ENCODE measurements around the gene ORM2.
"Not testable (repeated sequence)": the region's sequence is repeated elsewhere in the genome, so short reads cannot be mapped to it uniquely, and the experiment has no call there.

Gene ORM2

DNA sequence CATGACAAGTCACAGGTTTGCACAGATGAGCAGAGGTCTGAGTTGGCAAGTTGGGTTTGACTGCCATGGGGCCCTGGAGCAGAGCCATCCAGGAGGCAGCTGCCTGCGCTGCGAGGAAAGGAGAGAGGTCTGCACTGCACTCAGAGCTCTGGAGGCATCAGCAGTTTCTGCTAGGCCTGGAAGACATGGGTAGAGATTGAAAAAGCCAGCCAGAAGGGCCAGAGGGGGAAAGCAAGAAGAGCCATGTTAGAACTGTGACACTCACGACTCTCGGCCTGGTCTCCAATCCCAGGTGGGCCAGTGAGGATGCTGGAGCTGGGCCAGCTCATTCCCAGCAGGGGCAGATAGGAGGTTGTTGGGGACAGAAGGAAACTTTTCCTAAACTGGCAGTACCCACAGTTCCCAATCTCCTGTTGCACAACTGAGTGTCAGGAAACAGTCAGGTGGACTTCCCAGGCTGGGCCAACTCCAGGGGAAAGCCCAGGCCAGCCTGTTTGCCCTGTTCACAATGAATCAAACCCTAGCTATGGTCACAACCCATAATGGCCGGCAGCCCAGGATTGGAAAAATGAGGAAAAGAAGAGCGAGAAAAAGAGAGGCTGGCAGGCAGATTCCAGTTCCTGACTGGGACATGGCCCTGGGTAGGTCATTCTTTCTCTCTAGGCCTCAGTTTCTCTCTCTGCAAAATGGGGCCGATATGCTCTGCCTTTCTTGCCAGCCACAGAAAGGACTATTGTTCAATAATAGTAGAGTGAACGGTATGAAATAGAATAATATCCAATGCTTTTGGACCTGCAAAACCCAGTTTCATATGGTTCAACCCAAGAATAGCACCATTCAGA lies 14.6 kb upstream of the ORM2 start:
- DNase-seq: no peak

DNA sequence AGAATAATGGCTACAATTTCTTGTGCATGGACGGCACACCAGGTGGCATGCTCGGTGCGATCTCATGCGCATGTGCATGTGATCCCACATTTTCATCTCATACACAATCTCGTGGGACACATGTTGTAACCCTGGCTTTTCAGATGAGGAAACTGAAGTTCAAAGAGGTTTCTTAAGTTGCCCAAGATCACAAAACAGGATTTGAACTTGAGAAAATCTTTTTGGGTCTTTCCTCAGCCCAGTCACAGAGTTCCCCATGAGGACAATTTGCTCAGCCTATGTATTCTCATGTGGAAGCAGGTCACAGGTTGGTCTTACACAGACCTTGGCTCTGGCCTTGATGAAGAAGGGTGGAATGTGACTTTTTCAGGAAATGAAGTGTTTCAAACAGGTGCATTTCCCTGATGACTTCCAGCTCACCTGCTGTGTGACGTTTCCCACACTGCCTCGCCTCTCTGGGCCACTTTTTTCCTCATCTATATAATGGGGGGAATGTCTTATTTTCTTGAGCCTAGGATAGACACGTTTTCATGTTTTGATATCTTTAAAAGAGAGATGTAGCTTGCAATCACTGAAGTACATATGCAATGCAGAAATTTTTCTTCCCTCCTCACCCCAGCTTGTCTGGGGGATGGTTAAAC lies 13.8 kb upstream of the ORM2 start:
- no peak for DNase-seq

DNA sequence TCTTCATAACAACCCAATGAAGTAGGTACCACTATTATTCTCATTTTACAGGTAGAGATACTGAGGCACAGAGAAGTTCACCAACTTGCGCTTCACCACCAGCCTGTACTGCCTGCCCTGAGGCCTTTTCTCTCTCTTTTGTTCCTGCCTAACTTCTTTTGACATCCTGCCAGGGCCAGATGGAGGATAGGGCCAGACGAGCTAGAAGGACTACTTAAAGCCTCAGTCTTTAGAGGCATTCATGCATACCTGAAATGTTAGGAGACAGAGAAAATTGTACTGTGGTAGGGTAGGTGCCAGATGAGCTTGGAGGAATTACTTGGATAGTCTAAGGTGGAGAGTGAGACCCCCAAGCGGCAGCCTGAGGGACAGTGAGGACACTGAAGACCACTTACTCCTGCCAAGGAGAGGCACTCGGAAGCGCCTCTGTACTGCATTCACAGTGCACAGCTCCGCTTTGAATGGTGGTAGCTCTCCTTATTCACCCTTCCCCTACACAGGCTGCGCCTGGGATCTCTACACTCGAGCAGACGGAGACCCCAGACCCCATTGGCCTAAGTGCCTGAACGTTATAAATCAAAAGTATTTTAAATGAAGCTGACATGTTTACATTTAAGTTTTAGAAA lies 13.0 kb upstream of the ORM2 start:
- DNase-seq: no peak

DNA sequence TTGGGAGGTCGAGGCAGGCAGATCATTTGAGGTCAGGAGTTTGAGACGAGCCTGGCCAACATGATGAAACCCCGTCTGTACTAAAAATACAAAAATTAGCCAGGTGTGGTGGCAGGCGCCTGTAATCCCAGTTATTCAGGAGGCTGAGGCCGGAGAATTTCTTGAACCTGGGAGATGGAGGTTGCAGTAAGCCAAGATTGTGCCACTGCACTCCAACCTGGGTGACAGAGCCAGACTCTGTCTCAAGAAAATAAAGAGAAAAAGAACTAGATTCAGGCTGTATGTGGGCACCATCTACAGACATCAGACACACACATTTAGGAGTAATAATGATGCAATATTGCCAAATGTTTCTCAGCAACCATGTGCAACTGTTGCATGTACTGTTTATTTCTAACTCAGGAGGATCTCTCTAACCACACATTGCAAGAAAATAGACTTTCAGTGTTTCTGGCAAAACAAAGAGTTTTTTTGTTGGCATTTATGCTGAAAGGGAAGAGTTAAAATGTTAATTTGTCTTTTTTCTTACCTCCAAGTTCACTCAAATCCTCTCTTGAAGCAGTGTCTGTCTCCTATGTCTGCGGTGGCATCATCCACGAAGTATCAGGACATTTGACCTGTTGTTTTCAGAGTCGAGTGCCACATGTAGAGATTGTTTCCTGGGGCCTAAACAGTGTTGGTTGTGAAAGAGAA lies 11.9 kb upstream of the ORM2 start:
- DNase-seq: no peak

DNA sequence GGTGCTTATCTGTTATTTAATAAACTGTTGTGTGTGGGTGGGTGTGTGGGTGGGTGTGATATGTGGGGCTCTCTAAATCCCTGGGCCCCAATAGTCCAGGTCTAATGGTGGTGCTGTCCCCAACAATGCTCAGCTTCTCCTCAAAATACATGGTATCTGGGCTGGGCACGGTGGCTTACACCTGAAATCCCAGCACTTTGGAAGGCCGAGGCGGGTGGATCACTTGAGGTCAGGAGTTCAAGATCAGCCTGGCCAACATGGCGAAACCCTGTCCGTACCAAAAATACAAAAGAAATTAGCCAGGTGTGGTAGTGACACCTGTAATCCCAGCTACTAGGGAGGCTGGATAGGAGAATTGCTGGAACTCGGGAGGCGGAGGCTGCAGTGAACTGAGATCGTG lies 11.3 kb upstream of the ORM2 start:
- DNase-seq: no peak

DNA sequence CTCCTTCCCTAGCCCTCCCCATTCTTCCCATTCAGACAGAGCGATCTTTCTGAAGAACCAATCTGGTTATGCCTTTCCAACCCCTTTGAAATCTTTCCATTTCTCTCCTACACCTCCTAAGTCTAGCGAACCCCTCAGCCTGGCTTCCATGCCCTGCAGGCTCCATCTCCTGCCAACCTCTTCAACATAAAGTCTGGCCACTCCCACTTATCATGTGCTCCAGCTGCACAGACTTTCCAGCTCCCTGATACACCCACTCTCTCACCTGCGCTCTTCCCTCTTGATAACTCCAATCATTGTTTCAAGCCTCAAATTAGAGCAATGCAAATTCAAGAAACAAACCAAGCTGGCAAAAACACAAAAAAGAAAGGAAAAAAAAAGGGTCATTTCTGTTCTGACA lies 10.5 kb upstream of the ORM2 start:
- DNase-seq: no peak

DNA sequence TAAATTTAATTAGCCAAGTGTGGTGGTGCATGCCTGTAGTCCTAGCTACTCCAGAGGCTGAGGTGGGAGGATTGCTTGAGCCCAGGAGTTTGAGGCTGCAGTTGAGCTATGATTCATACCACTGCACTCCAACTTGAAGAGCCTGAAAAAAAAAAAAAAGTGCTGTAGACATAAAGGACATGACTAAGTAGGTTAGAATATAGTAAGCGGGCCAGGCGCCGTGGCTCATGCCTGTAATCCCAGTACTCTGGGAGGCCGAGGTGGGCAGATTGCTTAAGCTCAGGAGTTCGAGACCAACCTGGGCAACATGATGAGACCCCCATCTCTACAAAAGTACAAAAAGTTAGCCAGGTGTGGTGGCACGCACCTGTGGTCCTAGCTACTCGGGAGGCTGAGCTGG lies 9.0 kb upstream of the ORM2 start:
- DNase-seq: not testable (repeated sequence)

DNA sequence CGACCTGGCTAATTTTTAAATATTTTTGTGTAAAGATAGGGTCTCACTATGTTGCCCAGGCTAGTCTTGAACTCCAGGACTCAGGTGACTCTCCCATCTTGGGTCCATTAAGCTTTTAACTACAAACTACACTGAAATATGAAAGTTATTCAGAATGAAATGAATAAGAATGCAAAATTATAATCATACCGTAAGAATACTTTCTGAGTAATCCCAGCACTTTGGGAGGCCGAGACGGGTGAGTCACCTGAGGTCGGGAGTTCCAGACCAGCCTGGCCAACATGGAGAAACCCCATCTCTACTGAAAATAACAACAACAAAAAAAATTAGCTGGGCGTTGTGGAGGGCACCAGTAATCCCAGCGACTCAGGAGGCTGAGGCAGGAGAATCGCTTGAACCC lies 7.9 kb upstream of the ORM2 start:
- no peak for DNase-seq

DNA sequence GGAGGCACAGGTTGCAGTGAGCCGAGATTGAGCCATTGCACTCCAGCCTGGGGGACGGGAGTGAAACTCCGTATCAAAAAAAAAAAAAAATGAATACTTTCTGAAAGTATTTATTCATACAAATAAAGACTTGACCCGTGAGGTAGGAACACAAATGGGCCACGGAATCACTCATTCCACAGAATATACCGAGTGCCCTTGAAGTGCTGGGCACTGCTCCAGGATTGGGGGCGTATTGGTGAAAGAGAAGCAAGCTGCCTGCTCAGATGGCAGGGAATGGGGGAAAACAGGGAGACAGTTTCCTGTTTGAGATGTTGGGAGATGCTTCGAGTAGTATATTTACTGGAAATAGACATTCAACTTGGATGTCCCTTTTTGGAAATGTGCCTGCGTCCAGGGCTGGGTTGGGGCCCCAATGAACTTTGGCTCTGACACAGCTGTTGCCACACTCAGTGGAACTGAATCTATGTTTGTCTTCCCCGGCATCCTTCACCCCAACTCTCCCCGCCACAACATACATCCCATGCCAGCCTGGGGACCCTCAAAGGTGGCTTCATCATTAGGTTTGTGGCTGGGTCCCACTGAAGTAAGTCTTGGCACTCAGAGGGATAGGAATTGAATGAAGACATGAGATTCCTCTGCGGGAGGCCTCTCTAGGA lies 7.4 kb upstream of the ORM2 start:
- not testable (repeated sequence) for DNase-seq

DNA sequence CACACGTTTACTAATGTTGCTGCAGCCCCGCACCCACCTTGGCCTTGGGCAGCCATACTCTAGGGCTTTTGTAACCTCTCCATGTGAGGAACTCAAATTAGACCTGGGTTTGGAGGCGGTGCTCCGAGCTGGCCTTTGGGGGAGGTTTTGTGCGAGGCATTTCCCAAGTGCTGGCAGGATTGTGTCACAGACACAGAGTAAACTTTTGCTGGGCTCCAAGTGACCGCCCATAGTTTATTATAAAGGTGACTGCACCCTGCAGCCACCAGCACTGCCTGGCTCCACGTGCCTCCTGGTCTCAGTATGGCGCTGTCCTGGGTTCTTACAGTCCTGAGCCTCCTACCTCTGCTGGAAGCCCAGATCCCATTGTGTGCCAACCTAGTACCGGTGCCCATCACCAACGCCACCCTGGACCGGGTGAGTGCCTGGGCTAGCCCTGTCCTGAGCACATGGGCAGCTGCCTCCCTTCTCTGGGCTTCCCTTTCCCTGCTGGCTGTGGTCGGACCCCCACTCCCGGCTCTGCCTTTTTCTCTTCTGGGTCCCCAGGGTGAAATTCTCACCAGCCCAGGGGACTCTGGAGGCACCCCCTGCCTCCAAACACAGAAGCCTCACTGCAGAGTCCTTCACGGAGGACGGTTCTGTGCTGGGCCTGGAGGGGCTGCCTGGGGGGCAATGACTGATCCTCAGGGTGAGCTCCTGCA lies 6.7 kb upstream of the ORM2 start, which contains the start of gene ORM1:
Gene ORM1 (plus strand): TSS at position 268 of the 701 bp plus-strand sequence. CDS start 36 bp downstream, at position 304.
- DNase-seq: not testable (repeated sequence)

DNA sequence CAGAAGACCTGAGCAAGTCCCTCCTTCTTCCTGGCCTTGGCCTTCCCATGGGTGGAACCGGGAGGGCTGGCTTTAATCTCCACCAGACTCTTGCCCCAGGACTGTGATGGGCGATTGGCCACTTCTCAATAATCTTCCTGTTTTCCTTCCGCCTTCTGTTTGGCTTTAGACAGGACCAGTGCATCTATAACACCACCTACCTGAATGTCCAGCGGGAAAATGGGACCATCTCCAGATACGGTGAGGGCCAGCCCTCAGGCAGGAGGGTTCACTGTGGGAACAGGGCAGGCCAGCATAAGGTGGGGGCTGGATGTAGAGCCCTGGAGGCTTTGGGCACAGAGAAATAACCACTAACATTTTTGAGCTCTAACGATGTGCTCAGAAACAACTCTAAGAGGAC lies 5.8 kb upstream of the ORM2 start:
- DNase-seq: not testable (repeated sequence)

DNA sequence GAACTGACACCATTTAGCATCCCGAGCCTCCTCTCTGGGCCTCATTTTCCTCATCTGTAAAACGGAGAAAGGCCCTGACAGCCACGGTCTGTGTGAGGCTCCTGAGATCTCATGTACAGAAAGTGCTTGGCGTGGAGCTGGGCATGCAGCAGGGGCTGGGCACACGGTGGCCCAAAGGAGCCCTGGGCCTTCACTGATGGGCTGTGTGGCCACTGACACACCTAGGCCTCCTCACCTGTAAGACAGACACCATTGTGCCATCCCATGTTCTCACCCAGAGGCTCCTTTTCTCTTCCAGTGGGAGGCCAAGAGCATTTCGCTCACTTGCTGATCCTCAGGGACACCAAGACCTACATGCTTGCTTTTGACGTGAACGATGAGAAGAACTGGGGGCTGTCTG lies 5.2 kb upstream of the ORM2 start:
- no peak for DNase-seq

DNA sequence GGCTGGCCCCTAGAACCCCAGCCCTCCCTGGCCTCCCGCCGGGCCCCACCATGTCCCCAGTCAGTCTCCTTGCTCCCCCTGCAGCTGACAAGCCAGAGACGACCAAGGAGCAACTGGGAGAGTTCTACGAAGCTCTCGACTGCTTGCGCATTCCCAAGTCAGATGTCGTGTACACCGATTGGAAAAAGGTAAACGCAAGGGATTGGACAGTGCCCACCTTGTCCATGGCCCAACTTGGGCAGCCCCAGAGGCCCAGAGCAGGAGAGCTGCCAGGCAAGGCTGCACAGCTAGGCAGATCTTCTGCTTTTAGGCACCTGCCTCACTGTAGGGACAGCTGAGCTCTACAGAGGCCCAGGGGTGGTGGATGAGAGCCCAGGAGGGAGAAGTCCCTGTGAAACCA lies 4.7 kb upstream of the ORM2 start:
- DNase-seq: not testable (repeated sequence)

DNA sequence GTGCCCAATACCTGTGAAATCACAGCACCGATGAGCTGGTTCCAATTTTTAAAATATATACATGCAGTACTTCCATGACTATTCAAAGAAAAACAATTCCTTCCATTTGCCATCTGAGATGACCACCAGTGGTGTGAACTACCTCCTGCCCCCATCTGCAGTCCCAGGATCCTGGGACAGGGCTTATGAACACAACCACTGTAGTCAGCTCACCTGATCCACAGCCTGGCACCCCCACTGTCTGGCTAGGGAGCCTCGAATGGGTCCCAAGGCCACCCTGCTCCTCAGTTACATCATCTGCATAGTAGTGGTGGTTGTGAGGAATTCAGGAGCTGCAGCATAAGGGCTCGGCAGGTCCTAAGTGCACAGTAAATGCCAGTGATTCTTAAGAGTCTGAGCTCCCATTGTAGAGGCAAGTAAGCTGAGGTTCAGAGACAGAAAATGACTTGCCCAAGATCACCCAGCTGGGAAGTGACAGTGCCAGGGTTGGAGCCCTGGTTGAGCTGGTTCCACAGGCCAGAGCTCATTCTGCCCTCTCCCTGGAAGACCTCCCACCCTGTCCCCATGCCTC lies 3.9 kb upstream of the ORM2 start:
- not testable (repeated sequence) for DNase-seq

DNA sequence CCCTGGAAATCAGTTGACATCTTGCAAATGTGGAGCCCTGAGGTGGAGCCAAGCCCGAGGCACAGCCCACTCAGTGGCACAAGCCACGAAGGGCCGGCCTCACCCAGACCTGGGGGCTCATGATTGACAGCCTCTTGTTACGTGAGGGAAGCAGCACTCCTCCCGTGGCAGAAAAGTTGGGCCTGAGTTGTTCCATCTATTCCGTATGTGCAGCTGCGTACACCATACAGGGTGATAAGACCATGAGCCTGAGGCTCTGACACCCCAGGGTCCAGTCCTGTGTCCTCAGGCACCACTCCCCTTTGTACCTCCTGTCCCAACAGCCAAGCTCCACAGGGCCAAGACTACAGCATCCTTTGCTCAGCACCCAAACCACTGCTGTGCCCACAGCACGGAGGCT lies 1.9 kb upstream of the ORM2 start:
- no peak for DNase-seq

DNA sequence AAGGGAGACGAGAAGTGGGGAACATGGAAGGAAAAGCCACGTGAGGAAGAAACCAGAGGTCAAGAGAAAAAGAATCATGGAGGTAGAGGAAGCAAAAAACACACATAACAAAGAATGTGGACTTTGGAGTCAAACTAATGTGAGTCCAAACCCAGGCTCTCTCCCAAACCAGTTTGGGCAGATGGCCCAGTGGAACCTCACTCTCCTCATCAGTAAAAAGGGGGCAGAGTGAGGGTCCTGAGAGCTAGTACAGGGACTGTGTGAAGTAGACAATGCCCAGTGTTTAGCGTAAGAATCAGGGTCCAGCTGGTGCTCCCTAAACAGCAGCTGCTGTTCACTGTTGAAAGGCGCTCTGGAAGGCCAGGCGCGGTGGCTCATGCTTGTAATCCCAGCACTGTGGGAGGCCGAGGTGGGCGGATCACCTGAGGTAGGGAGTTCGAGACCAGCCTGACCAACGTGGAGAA lies 1.3 kb upstream of the ORM2 start:
- DNase-seq: not testable (repeated sequence)

DNA sequence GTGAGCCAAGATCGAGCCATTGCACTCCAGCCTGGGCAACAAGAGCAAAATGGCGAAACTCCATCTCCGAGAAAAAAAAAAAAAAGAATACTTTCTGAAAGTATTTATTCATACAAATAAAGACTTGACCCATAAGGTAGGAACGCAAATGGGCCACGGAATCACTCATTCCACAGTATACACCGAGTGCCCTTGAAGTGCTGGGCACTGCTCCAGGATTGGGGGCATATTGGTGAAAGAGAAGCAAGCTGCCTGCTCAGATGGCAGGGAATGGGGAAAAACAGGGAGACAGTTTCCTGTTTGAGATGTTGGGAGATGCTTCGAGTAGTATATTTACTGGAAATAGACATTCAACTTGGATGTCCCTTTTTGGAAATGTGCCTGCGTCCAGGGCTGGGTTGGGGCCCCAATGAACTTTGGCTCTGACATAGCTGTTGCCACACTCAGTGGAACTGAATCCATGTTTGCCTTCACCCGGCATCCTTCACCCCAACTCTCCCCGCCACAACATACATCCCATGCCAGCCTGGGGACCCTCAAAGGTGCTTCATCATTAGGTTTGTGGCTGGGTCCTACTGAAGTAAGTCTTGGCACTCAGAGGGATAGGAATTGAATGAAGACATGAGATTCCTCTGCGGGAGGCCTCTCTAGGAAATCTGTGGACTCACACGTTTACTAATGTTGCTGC lies 588 bp upstream of the ORM2 start:
- DNase-seq: not testable (repeated sequence)

DNA sequence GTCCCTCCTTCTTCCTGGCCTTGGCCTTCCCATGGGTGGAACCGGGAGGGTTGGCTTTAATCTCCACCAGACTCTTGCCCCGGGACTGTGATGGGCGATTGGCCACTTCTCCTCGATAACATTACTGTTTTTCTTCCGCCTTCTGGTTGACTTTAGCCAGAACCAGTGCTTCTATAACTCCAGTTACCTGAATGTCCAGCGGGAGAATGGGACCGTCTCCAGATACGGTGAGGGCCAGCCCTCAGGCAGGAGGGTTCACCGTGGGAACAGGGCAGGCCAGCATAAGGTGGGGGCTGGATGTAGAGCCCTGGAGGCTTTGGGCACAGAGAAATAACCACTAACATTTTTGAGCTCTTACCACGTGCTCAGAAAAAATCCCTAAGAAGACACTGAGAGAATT lies 967 bp downstream of the ORM2 start:
- DNase-seq: no peak

DNA sequence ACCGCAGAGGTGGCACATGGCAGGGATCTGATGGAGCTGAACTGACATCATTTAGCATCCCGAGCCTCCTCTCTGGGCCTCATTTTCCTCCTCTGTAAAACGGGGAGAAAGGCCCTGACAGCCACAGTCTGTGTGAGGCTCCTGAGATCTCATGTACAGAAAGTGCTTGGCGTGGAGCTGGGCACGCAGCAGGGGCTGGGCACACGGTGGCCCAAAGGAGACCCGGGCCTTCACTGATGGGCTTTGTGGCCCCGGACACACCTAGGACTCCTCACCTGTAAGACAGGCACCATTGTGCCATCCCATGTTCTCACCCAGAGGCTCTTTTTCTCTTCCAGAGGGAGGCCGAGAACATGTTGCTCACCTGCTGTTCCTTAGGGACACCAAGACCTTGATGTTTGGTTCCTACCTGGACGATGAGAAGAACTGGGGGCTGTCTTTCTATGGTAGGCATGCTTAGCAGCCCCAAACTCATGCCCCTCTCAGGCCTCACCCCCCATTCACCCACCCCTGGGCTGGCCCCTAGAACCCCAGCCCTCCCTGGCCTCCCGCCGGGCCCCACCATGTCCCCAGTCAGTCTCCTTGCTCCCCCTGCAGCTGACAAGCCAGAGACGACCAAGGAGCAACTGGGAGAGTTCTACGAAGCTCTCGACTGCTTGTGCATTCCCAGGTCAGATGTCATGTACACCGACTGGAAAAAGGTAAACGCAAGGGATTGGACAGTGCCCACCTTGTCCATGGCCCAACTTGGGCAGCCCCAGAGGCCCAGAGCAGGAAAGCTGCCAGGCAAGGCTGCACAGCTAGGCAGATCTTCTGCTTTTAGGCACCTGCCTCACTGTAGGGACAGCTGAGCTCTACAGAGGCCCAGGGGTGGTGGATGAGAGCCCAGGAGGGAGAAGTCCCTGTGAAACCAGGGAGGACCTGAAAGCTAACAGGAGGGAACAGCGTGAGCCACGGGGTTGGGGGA lies 1.8 kb downstream of the ORM2 start:
- not testable (repeated sequence) for DNase-seq

All from CD4-positive, alpha-beta T cell treated with Interferon gamma for 1 hour (primary cell).